ENCODE measurements around the gene DAGLA.

DNA sequence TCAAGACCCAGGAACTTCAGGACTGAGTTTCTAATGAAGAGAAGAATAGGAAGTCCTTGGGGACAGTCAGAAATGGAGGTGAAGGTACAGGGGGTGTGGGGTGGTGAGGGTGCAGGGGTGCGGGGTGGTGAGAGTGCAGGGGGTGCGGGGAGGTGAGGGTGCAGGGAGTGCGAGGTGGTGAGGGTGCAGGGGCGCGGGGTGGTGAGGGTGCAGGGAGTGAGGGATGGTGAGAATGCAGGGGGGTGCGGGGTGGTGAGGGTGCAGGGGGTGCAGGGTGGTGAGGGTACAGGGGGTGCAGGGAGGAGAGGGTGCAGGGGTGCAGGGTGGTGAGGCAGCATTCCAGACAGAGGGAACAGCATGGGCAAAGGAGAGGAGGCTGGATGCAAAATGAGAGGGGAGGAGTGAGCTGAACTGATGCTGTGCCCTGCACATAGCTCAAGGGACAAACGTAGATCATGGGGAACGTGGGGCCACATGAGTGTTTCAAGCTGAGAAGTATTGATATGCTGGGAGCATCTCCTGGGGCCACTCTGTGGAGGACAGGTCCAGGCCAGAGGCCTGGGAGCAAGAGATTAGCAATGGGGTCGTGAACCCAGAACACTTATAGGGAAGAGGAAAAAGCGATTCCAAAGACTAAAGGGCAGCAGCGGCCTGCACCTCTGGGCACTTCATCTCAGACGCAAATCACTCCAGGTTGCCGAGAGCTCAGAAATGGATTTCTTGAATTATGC, 23.7 kb upstream of the DAGLA start:
- TF ChIP-seq, protein P1, sequence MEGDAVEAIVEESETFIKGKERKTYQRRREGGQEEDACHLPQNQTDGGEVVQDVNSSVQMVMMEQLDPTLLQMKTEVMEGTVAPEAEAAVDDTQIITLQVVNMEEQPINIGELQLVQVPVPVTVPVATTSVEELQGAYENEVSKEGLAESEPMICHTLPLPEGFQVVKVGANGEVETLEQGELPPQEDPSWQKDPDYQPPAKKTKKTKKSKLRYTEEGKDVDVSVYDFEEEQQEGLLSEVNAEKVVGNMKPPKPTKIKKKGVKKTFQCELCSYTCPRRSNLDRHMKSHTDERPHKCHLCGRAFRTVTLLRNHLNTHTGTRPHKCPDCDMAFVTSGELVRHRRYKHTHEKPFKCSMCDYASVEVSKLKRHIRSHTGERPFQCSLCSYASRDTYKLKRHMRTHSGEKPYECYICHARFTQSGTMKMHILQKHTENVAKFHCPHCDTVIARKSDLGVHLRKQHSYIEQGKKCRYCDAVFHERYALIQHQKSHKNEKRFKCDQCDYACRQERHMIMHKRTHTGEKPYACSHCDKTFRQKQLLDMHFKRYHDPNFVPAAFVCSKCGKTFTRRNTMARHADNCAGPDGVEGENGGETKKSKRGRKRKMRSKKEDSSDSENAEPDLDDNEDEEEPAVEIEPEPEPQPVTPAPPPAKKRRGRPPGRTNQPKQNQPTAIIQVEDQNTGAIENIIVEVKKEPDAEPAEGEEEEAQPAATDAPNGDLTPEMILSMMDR (conservative IDR thresholded peaks at IDR 0.05; ENCODE audit: low read depth, low read length): no peak
- no peak for TF ChIP-seq EZH2 (IDR thresholded peaks at IDR 0.05; ENCODE audit: borderline replicate concordance, low read depth, low read length, poor library complexity, severe bottlenecking)
